Endothelial cell of umbilical vein (primary cell): Measurements from ENCODE around the gene PLPPR3.
"Not testable (repeated sequence)": the region's sequence is repeated elsewhere in the genome, so short reads cannot be mapped to it uniquely, and the experiment has no call there.

Experiments used
- CTCF ChIP-seq, 2 donors: IDR thresholded peaks; 1 replicate in 1 of 2; 2 replicates in 1 of 2; pipeline ENCODE4 v1.5.1; 2011; ENCODE audit warnings: low read length in 2 of 2, mild to moderate bottlenecking in 2 of 2, moderate library complexity in 2 of 2, control low read depth in 1 of 2, inconsistent platforms in 1 of 2, low read depth in 1 of 2; ENCODE audit not compliant: insufficient read depth in 1 of 2; ENCODE audit errors: extremely low read depth in 1 of 2
- JUN ChIP-seq: IDR thresholded peaks from 2 replicates; pipeline ENCODE4 v1.6.1; 2011; ENCODE audit warnings: borderline replicate concordance, low read depth; ENCODE audit not compliant: insufficient read length, insufficient read depth
- POLR2A ChIP-seq: IDR thresholded peaks from 2 replicates; pipeline ENCODE4 v1.6.1; 2012; ENCODE audit warnings: low read depth, mild to moderate bottlenecking, control low read depth, low read length

DNA sequence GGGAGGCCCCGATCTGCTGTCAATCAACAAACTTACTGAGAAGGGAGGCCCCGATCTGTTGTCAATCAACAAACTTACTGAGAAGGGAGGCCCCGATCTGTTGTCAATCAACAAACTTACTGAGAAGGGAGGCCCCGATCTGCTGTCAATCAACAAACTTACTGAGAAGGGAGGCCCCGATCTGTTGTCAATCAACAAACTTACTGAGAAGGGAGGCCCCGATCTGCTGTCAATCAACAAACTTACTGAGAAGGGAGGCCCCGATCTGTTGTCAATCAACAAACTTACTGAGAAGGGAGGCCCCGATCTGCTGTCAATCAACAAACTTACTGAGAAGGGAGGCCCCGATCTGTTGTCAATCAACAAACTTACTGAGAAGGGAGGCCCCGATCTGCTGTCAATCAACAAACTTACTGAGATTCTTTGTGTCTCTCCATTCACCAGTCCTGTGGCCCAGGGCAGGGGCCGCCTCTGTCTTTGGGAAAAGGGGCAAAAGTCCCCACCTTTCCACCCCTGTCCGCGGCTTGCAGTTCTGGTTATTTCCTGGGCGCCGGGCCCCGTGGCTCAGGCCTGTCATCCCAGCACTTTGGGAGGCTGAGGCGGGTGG lies 32.0 kb upstream of the PLPPR3 start:
- not testable (repeated sequence) for TF ChIP-seq CTCF (IDR thresholded peaks at IDR 0.05; ENCODE audit: extremely low read depth in 1 of 2, insufficient read depth in 1 of 2, low read depth in 1 of 2, low read length in 2 of 2); POLR2A; JUN
